ENCODE data around the gene FCHSD2.
"Not testable (repeated sequence)": the region's sequence is repeated elsewhere in the genome, so short reads cannot be mapped to it uniquely, and the experiment has no call there.

The FCHSD2 gene

DNA sequence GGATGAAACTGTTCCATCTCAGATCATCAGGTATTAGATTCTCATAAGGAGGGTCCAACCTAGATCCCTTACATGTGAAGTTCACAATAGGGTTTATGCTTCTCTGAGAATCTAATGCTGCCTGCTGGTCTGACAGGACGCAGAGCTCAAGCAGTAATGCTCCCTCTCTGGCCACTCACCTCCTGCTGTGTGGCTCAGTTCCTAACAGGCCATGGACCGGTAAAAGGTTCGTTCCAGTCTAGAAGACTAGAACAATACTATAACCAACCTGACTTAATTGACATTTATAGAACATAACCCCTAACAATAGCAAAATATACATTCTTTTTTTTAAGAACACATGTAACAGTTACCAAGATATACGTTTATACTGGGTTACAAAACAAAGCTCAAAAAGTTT, 282.1 kb downstream of the FCHSD2 start:
- no peak for DNase-seq

GRCh38 chr11:72859126-72859525, 283.0 kb downstream of the FCHSD2 start:
- no peak for DNase-seq

DNA sequence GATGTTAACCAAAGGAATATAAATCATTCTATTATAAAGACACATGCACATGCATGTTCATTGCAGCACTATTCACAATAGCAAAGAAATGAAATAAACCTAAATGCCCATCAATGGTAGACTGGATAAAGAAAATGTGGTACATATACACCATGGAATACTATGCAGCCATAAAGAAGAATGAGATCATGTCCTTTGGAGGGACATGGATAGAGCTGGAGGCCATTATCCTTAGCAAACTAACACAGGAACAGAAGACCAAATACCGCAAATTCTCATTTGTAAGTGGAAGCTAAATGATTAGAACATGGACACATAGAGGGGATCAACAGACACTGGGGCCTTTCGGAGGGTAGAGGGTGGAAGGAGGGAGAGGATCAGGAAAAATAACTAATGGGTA, 283.9 kb downstream of the FCHSD2 start:
- DNase-seq, result not testable (repeated sequence)

DNA sequence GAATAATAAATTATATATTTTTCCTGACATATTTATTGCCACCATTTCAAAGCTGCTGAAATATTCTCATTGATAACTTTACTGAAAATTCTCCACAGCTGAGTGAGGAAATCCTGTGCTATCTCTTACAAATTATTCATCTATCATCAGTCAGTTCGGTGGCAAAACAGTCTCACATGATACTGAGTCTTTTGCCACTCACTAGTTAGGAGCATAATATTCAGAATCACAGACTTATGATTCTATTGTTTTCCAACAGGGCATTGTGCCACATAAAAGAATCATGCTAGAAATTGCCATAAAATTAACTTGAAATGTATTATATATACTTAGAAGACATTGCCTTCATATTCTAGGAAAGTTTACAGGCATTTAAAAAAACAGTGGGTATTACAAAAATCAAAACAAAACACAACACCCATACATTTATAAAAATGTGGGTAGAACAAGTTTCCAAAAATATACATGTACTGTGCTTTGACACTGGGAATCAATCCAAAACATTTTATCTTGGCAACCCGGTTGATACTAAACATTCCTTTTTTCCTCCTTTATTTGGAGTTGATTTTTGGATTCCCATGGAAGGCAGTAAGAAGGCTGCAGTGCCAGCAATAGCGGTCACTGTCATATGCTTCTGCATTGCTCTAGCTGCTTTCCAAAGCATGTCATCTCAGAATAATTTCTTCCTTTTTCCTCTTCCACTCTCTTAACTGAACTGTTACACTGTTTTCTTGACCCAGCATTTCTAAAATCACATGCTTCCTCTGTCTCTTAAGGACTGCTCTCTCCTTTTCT, 285.4 kb downstream of the FCHSD2 start:
- no peak for DNase-seq

- DNase-seq, result no peak
Measured at GRCh38 chr11:72856065-72856464, 286.1 kb downstream of the FCHSD2 start.

- no peak for DNase-seq
Measured at GRCh38 chr11:72851726-72852125, 290.4 kb downstream of the FCHSD2 start.

DNA sequence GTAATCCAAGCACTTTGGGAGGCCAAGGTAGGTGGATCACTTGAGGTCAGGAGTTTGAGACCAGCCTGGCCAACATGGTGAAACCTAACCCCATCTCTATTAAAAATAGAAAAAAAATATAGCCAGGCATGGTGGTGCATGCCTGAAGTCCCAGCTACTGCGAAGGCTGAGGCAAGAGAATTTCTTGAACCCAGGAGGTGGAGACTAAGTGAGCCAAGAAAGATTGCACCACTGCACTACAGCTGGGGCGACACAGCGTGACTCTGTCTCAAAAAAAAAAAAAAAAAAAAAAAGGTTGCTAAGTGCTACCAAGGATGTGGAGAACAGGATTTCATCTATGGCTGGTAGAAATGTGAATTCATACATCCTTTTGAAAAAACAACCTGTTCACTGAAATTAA, 291.3 kb downstream of the FCHSD2 start:
- no peak for DNase-seq

DNA sequence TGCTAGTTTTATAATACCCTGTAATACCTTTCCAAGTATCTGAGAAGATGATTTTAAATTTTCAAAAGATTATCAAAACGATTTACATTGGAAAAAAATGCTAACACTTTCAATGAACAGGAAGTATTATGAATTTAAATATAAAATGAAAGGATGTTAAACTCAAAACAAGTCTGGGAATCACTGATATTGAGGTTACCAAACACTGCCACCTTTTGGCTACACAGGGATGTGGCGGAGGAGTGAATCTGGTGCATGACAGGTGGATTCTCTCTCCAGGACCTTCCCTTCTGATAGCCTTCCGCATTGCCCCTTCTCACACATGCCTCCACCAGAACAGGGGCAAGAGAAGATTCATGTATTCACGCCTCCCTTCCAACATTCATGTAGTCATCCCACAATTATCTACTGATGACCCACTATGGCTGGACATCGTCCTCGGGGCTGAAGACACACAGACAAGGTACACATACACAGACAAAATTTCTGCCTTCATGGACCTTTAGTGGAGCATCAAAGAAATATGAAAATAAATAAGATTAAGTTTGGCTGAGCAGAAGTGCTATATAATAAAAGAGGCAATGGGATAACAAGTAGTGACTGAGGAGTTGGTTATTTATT, 293.2 kb downstream of the FCHSD2 start:
- DNase-seq, result no peak

- DNase-seq, result no peak
Measured at GRCh38 chr11:72844356-72844755, 297.8 kb downstream of the FCHSD2 start.

DNA sequence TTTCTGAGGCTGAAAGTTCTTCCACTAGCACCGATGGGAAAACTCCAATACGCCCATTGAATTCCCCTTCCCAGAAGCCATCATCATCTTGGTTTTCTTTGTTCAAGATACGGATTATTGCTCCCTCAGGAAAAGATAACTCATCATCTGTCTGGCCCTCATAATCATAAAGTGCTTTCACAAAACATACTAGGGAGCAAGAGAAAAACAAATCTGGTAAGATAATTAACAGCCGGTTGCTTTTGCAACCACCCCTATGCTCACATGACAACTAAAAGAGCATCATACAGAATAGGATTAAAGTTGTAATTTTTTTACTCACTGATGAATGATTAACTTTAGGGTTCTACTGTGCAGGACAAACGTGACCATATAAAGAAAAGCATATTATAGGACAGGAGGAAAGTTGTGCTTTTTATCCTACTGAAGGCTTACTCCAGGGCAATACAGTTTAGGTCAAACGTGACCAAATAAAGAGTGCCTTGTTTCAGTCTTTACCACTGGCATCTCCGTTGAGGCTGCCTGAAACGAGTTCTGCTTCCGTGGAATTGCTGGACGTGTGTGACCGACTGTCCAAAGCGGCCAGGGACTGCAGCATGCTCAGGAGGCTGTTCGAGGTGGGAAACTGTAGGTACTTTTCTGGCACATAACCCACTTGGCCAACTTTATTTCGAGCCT, 299.3 kb downstream of the FCHSD2 start:
- no peak for DNase-seq

GRCh38 chr11:72842126-72842525, 300.0 kb downstream of the FCHSD2 start:
- no peak for DNase-seq

GRCh38 chr11:72841397-72841796, 300.7 kb downstream of the FCHSD2 start:
- no peak for DNase-seq

GRCh38 chr11:72840780-72841179, 301.3 kb downstream of the FCHSD2 start:
- DNase-seq, result no peak

DNA sequence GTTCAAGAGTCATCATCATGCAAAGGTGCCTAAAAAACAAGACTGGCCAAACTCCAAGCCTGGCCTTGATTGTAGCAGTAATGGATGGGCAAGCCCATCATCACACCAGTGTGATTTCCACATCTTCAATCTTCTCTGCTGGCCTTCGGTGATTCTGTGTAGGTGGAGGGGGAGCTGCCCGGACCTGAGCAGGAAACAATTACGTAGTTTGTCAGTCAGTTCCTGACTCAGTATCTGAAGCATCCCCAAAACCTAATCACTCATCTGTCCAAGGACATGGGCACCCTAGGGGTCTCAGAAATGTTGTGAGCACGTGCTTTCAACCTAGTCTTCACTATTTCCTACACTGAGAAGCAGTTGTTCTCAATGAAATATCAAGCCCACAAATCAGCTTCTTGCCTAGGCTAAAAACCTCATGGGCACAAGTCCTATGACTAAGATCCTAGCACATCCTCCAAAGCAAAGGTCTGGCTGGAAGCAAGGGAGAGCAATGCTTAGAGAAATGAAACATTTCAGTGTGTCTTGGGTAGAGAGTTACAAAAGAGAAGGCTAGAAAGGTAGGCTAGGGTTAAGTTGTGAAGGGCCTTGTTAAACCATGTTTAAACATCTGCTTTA, 303.3 kb downstream of the FCHSD2 start:
- DNase-seq, result no peak

GRCh38 chr11:72836111-72836510, 306.0 kb downstream of the FCHSD2 start:
- DNase-seq, result no peak

DNA sequence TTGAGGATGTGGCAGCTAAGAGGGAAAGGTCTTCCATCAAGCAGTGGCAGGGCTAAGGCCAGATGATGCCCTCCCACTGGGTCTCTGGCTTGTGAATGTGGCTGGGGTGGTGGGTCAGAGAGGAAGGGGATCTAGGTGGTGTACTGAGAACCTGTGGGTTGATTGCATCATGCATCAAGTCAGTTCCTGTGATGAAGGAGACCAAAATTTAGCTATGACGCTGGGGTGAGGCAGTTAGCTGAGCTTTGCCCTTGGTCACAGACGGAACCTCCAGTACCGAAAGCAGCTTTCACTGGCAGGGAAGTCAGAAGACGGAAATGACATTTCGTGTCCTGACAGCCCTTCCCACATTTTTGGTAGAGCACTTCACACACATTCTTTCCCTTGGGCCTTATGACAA, 307.2 kb downstream of the FCHSD2 start:
- DNase-seq, result no peak

- DNase-seq, result no peak
Measured at GRCh38 chr11:72833811-72834493, 308.2 kb downstream of the FCHSD2 start.

DNA sequence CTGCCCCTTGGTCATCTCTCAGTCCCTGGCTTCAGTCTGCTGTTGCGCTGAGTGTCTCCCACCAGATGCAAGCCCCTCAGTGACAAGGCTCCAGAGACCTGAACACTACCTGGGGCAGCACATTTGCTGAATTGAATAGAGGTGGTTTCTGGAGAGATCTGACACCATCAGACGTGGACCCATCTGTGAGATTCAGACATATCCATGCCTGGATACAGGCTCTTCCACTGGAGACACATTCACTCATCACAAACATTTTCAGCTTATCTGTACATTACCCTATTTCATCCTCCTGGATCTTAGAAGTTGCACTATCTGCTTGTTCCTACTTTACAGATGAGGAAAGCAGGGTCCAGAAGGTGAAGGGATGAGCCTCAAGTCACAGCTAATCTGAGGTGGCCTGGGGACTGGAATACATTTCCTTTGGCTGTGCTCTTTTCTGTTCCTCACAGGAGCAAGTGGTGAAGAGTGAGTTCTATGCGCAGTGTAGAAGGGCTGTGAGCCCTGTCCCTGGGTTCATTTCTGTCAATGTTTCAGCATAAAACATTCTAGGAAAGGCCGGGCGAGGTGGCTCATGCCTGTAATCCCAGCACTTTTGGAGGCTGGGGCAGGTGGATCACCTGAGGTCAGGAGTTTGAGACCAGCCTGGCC, 308.9 kb downstream of the FCHSD2 start:
- DNase-seq, result no peak

DNA sequence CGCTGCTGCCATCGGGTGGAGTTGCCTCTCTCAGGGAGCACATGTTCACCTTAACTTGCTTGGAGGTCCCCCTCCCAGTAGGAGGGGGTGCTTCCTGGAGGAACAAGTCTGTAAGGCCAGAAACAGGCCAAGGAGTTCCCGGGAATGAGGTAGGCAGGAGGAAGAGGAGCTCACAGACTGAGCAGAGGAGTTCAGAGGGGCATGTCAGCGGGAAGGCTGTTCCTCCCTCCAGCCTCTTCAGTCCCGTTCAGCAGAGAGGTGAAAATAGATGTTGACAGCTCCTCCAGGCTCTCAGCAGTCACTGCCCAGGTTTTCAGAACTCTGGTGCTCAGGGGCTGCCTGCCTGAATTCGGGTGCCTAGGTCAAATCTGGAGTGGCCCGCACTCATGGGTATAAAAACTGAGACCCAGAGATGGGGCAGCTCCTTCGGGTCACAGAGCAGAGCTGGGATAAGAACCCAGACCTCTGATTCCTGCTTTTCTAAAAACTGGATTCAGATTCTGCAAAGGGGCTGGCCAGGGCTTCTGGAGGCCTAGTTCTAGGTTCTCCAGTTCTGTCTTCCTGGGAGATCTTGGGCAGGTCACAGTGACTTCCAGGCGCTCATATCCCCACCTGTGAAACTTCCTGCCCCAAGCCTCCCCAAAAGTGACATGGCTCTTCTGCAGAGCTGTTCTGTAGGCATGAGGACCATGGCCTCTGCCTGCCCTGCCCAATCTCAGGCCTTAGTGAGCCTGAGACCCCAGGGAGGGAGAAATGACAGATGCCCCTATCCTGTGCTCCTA, 309.6 kb downstream of the FCHSD2 start:
- DNase-seq, result no peak

DNA sequence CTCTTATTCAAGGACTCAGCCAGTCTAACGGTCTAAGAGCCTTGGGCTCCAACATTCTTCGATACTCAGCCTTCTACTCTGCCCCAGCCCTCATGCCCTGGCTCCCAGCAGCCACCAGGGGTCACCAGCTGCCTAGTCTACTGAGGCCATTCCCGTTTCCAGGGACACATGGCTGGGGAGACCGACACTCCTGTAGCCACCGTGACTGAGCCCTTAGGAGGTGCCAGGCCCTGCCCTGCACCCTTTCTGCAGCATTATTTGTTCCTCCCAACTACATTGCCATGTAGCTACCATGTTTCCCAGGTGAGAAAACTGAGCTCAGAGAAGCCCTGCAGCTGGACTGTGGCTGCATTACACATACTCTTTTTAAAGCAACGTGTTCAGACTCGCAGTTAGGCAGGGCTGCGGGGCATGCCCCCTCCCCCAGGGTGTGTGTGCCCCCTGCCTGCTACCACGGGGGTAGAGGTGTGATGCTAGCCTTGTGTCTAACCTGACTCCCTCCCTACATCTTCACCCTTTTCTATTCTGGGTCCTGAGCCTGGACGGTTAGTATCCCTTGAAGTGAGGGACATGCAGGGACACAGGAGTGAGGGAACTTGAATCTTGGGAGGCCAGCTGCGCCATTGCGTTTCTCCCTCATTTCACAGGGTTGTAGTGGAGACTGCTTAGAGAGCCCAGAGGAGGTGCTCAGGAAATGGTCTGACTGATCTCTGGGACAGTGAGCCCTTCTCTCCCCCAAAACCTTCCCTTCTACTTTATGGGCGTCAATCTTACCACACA, 310.4 kb downstream of the FCHSD2 start:
- DNase-seq, result peak; percentile 58

Data from activated CD8-positive, alpha-beta memory T cell treated with anti-CD3 and anti-CD28 coated beads, Interleukin-2, amount 50 U/mL, for 4 hours (primary cell).